HepG2 (cell line): ENCODE data around the gene IRX3. TPM values are rescaled to one million over a fixed set of nuclear protein-coding genes. Genes with fewer than 3 reads are reported as not detected.

Experiments used
- AGO2 ChIP-seq: fragments of 200-400 bp; formaldehyde crosslinking; optimal IDR thresholded peaks from 2 replicates; pipeline ENCODE3; 2017; ENCODE audit warnings: mild to moderate bottlenecking, low read depth, low read length, moderate library complexity
- CHD4 ChIP-seq: fragments of 200-600 bp; sonication (generic); IDR thresholded peaks from 2 replicates; pipeline ENCODE4 v1.7.0; 2017; ENCODE audit warnings: mild to moderate bottlenecking, low read length, borderline replicate concordance
- HHEX ChIP-seq: IDR thresholded peaks from 2 replicates; pipeline ENCODE4 v1.6.1; 2016; ENCODE audit warnings: control low read depth
- HMGA1 ChIP-seq: sonication (generic); formaldehyde crosslinking; conservative IDR thresholded peaks from 2 replicates; pipeline ENCODE4 v1.4.0; 2020; ENCODE audit warnings: missing genetic modification reagents
- HNRNPL ChIP-seq: fragments of 200-400 bp; formaldehyde crosslinking; IDR thresholded peaks from 2 replicates; pipeline ENCODE4 v1.6.1; 2017; ENCODE audit warnings: mild to moderate bottlenecking, low read depth, low read length
- HOXA3 ChIP-seq: sonication (generic); formaldehyde crosslinking; IDR thresholded peaks from 2 replicates; pipeline ENCODE4 v1.5.0; 2020; ENCODE audit warnings: missing genetic modification reagents
- POGZ ChIP-seq: sonication (generic); formaldehyde crosslinking; IDR thresholded peaks from 2 replicates; pipeline ENCODE4 v1.4.0; 2020; ENCODE audit warnings: mild to moderate bottlenecking, missing genetic modification reagents
- REPIN1 ChIP-seq: sonication (generic); formaldehyde crosslinking; IDR thresholded peaks from 2 replicates; pipeline ENCODE4 v1.8.0; 2022; ENCODE audit warnings: missing genetic modification reagents, low read depth, mild to moderate bottlenecking, borderline replicate concordance
- SMYD3 ChIP-seq: sonication (generic); formaldehyde crosslinking; IDR thresholded peaks from 2 replicates; pipeline ENCODE4 v1.8.1; 2023; ENCODE audit warnings: mild to moderate bottlenecking, missing genetic modification reagents
- TOPORS ChIP-seq: sonication (generic); formaldehyde crosslinking; IDR thresholded peaks from 2 replicates; pipeline ENCODE4 v1.8.0; 2023; ENCODE audit warnings: mild to moderate bottlenecking, missing genetic modification reagents
- U2AF1 ChIP-seq: fragments of 200-400 bp; formaldehyde crosslinking; optimal IDR thresholded peaks from 2 replicates; pipeline ENCODE3; 2017; ENCODE audit warnings: mild to moderate bottlenecking, low read depth, low read length
- ZBTB7A ChIP-seq: sonication (generic); formaldehyde crosslinking; IDR thresholded peaks from 2 replicates; pipeline ENCODE4 v1.8.0; 2022; ENCODE audit warnings: mild to moderate bottlenecking, missing genetic modification reagents
- ZEB1 ChIP-seq: IDR thresholded peaks from 2 replicates; pipeline ENCODE4 v1.6.1; 2012; ENCODE audit warnings: mild to moderate bottlenecking, low read depth, inconsistent platforms; ENCODE audit not compliant: insufficient replicate concordance
- ZNF136 ChIP-seq: sonication (generic); formaldehyde crosslinking; IDR thresholded peaks from 2 replicates; pipeline ENCODE4 v1.8.1; 2022; ENCODE audit warnings: low read depth, mild to moderate bottlenecking, moderate library complexity, missing genetic modification reagents
- ZNF550 ChIP-seq: sonication (generic); formaldehyde crosslinking; IDR thresholded peaks from 2 replicates; pipeline ENCODE4 v1.4.0; 2020; ENCODE audit warnings: mild to moderate bottlenecking, missing genetic modification reagents, borderline replicate concordance
- polyA plus RNA-seq, 8 experiments: library from polyadenylated mRNA; depleted of rRNA in 3 of 8; stranded (reverse) in 7 of 8; unstranded in 1 of 8; fragments of >200 nt; fragmentation: Illumina TruSeq in 4 of 8; extraction: Trizol in 4 of 8; gene quantifications; 2 replicates each; pipeline versions ENCODE4 v1.2.1 to v1.2.3, GENCODE V29; 2011 to 2016; ENCODE audit warnings: low read depth in 4 of 8, missing spikeins in 1 of 8, mixed read lengths in 1 of 8; ENCODE audit not compliant: insufficient read depth in 1 of 8
- total RNA-seq, 5 experiments: library from RNA; depleted of rRNA; stranded (reverse); fragments of >200 nt; fragmentation: Illumina TruSeq; extraction: Trizol; gene quantifications; 2 replicates each; pipeline ENCODE4 v1.2.3, GENCODE V29; 2016; ENCODE audit warnings: low read depth in 1 of 5
- TF ChIP-seq, protein P1 (sequence below): IDR thresholded peaks from 2 replicates; pipeline ENCODE4 v1.6.1; 2016; ENCODE audit warnings: missing biosample characterization, missing genetic modification reagents, low read depth
- TF ChIP-seq, protein P2 (sequence below): sonication (generic); formaldehyde crosslinking; IDR thresholded peaks from 2 replicates; pipeline ENCODE4 v1.4.0; 2020; ENCODE audit warnings: mild to moderate bottlenecking, missing genetic modification reagents

Gene IRX3
- total and polyA plus RNA-seq, 2 of the 13 experiments (the other 11 are each of a cell fraction or from before 2014, with no cell fraction given), result 9.2 to 16.4 TPM

DNA sequence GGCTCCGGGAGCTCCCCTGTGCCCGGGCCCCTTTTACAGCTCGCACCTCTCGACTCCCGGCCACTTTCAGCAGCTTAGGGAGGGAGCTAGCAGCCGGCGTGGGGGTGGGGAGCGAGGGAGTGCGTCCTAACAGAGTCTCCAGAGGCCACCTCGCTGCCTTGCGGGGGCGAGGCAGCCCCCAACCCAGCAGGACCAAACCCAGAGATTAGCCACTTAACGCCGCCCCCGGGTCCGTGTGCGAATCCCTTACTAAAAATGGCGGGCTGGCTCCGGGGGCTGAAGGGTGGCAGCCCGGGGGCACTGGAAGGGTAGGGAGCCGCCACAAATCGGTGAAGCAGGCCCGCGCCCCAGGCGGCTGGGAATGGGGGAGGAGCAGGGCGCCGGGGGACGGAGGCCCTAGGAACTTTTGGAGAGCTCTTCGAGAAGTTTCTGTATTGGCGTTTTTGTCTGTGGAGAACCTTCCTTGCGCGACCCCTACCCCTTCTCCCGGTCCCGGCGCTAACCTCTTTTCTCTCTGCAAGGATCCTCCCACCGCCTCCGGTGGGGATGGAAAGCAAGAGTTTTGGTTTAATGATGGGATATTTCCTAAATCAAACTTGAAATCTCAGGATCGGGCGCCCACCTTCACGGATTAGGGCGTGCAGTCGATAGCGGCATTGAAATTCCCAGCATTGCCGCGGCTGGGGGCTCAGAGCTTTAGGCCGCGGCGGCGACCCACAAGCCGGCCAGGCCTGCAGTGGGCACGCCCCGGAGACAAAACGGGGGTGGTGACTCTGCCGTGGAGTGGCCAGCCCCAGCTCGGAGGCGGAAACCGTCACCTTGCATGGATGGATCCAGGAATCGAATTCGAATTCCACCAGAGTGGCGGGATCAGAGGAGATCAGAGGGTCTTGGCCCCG, 793 bp upstream of the IRX3 start (continued):
- TF ChIP-seq ZBTB7A (CRISPR knock-in tag), result no peak
- TF ChIP-seq POGZ (CRISPR knock-in tag), result 0 out of 2 replicates have a peak, but pooled peaks have one; percentile 5
- no peak for TF ChIP-seq ZNF550
- no peak for TF ChIP-seq HHEX (CRISPR knock-in tag)
- TF ChIP-seq REPIN1, result no peak
- TF ChIP-seq U2AF1, result no peak
- TF ChIP-seq, protein P1, sequence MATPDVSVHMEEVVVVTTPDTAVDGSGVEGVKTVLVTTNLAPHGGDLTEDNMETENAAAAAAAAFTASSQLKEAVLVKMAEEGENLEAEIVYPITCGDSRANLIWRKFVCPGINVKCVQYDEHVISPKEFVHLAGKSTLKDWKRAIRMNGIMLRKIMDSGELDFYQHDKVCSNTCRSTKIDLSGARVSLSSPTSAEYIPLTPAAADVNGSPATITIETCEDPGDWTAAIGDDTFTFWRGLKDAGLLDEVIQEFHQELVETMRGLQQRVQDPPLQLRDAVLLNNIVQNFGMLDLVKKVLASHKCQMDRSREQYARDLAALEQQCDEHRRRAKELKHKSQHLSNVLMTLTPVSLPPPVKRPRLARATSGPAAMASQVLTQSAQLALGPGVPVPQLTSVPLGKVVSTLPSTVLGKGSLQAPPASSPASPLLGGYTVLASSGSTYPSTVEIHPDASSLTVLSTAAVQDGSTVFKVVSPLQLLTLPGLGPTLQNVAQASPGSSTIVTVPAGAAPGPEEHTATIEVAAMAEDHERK (CRISPR knock-in tag), result no peak
- TF ChIP-seq, protein P2, sequence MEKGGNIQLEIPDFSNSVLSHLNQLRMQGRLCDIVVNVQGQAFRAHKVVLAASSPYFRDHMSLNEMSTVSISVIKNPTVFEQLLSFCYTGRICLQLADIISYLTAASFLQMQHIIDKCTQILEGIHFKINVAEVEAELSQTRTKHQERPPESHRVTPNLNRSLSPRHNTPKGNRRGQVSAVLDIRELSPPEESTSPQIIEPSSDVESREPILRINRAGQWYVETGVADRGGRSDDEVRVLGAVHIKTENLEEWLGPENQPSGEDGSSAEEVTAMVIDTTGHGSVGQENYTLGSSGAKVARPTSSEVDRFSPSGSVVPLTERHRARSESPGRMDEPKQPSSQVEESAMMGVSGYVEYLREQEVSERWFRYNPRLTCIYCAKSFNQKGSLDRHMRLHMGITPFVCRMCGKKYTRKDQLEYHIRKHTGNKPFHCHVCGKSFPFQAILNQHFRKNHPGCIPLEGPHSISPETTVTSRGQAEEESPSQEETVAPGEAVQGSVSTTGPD (CRISPR knock-in tag), result no peak
- TF ChIP-seq ZNF136 (CRISPR knock-in tag), result no peak
- 0 out of 2 replicates have a peak, but pooled peaks have one; percentile 22 for TF ChIP-seq HOXA3 (CRISPR knock-in tag)
- TF ChIP-seq CHD4, result 0 out of 2 replicates have a peak, but pooled peaks have one; percentile 19
- peak; percentile 38 for TF ChIP-seq AGO2
- no peak for TF ChIP-seq TOPORS (CRISPR knock-in tag)
- TF ChIP-seq SMYD3 (CRISPR knock-in tag), result no peak
- no peak for TF ChIP-seq HMGA1 (CRISPR knock-in tag)
- TF ChIP-seq HNRNPL, result 0 out of 2 replicates have a peak, but pooled peaks have one; percentile 24
- no peak for TF ChIP-seq ZEB1
